Transverse colon (tissue), 4 donors: ENCODE data around the gene RARB.

Experiments
- POLR2AphosphoS5 ChIP-seq, 3 donors: sonication (generic); formaldehyde crosslinking; IDR thresholded peaks; one replicate each; pipeline ENCODE4 v1.6.1; 2016; ENCODE audit warnings: antibody characterized with exemption in 3 of 3
- TF ChIP-seq, protein P1 (sequence below), 5 experiments: fragments of 200-600 bp in 3 of 5; fragments of 450-650 bp in 2 of 5; sonication (generic) in 3 of 5; IDR thresholded peaks; 1 replicate in 2 of 5; 2 replicates in 3 of 5; pipeline ENCODE4 v1.5.1; 2016 to 2017; ENCODE audit warnings: antibody characterized with exemption in 5 of 5, inconsistent platforms in 3 of 5, mild to moderate bottlenecking in 2 of 5, moderate library complexity in 1 of 5

- TF ChIP-seq, protein P1, sequence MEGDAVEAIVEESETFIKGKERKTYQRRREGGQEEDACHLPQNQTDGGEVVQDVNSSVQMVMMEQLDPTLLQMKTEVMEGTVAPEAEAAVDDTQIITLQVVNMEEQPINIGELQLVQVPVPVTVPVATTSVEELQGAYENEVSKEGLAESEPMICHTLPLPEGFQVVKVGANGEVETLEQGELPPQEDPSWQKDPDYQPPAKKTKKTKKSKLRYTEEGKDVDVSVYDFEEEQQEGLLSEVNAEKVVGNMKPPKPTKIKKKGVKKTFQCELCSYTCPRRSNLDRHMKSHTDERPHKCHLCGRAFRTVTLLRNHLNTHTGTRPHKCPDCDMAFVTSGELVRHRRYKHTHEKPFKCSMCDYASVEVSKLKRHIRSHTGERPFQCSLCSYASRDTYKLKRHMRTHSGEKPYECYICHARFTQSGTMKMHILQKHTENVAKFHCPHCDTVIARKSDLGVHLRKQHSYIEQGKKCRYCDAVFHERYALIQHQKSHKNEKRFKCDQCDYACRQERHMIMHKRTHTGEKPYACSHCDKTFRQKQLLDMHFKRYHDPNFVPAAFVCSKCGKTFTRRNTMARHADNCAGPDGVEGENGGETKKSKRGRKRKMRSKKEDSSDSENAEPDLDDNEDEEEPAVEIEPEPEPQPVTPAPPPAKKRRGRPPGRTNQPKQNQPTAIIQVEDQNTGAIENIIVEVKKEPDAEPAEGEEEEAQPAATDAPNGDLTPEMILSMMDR (IDR thresholded peaks at IDR 0.05): no peak
- TF ChIP-seq POLR2AphosphoS5 (IDR thresholded peaks at IDR 0.05): no peak
Observed at GRCh38 chr3:25412269-25412668, 15.8 kb upstream of the RARB start.
